Caco-2 (cell line): ENCODE results near the gene SEPTIN3. TPM values are rescaled to one million over a fixed set of nuclear protein-coding genes. Genes with fewer than 3 reads are reported as not detected.

Source experiments
- BruUV-seq: library from RNA; stranded (reverse); fragments of 400-500 nt; replicated peaks from 2 replicates; lab custom pipeline; 2021; lab: Mats Ljungman, UMichigan
- CTCF ChIA-PET: fragments of 300-600 bp; sonication (Branson Sonifier 250); formaldehyde crosslinking; loops from one replicate; lab custom pipeline; 2022; ENCODE audit warnings: antibody characterized with exemption; lab: Charles Lee
- POLR2A ChIA-PET: fragments of 300-600 bp; sonication (Branson Sonifier 250); formaldehyde crosslinking; loops from one replicate; lab custom pipeline; 2022; ENCODE audit warnings: antibody characterized with exemption; lab: Charles Lee
- DNase-seq, 2 experiments: peaks; one replicate each; pipeline versions ENCODE4 v3.0.0 to v3.0.0-alpha.2; 2020 to 2022
- H3K27me3 ChIP-seq: replicated peaks from 2 replicates; pipeline ENCODE4 v1.6.0; 2011; ENCODE audit warnings: low read length; ENCODE audit not compliant: control insufficient read depth, insufficient read depth
- H3K36me3 ChIP-seq: 2 replicates; pipeline ENCODE4 v1.5.1; 2011; ENCODE audit warnings: low read length; ENCODE audit not compliant: control insufficient read depth, insufficient read depth
- H3K4me1 ChIP-seq: fragments of 250-450 bp; sonication (Bioruptor Pico); 2 replicates; pipeline ENCODE4 v1.5.1; 2020; ENCODE audit warnings: mild to moderate bottlenecking
- H3K4me3 ChIP-seq: 2 replicates; pipeline ENCODE4 v1.5.1; 2011; ENCODE audit warnings: low read depth, mild to moderate bottlenecking, control low read depth, low read length
- H3K9me3 ChIP-seq: fragments of 250-450 bp; sonication (Bioruptor Pico); 2 replicates; pipeline ENCODE4 v1.5.1; 2020; ENCODE audit warnings: mild to moderate bottlenecking, moderate library complexity
- H3K27ac Mint-ChIP-seq: one replicate; pipeline ENCODE4 v1.8.0; 2022; ENCODE audit warnings: mixed read lengths; ENCODE audit not compliant: unreplicated experiment
- H3K27me3 Mint-ChIP-seq: one replicate; pipeline ENCODE4 v1.8.0; 2022; ENCODE audit warnings: mixed read lengths; ENCODE audit not compliant: insufficient read depth, unreplicated experiment
- H3K36me3 Mint-ChIP-seq: one replicate; pipeline ENCODE4 v1.8.0; 2022; ENCODE audit warnings: mild to moderate bottlenecking, mixed read lengths; ENCODE audit not compliant: insufficient read depth, unreplicated experiment
- H3K4me1 Mint-ChIP-seq: one replicate; pipeline ENCODE4 v1.8.0; 2022; ENCODE audit warnings: low read depth, mixed read lengths; ENCODE audit not compliant: unreplicated experiment
- H3K4me3 Mint-ChIP-seq: one replicate; pipeline ENCODE4 v1.8.0; 2022; ENCODE audit warnings: mild to moderate bottlenecking, moderate library complexity, mixed read lengths; ENCODE audit not compliant: unreplicated experiment
- H3K9me3 Mint-ChIP-seq: one replicate; pipeline ENCODE4 v1.8.0; 2022; ENCODE audit warnings: mixed read lengths; ENCODE audit not compliant: unreplicated experiment
- CTCF ChIP-seq, 2 experiments: fragments of 200-600 bp in 1 of 2; IDR thresholded peaks; 1 replicate in 1 of 2; 2 replicates in 1 of 2; pipeline versions ENCODE4 v1.5.1 to v1.8.0; 2011 to 2022; ENCODE audit warnings: antibody characterized with exemption in 1 of 2, control low read depth in 1 of 2, inconsistent platforms in 1 of 2, low read depth in 1 of 2, low read length in 1 of 2, mild to moderate bottlenecking in 1 of 2, moderate library complexity in 1 of 2; ENCODE audit not compliant: insufficient read depth in 1 of 2, severe bottlenecking in 1 of 2, unreplicated experiment in 1 of 2
- intact Hi-C: fragments of 100-400 bp; cut with micrococcal nuclease; formaldehyde crosslinking; loops from one replicate; pipeline ENCODE4 v1.10.0; 2022; ENCODE audit not compliant: unreplicated experiment
- total RNA-seq: library from RNA; stranded (reverse); gene quantifications from 2 replicates; pipeline ENCODE4 v1.2.3, GENCODE V29; 2022

The SEPTIN3 gene
- total RNA-seq, 1 experiment from 2014 or later = 2.2 TPM

GRCh38 chr22:41957941-41958556 lies 11.2 kb upstream of the SEPTIN3 start:
- no peaks in the 10 kb centered on the region for H3K27me3 ChIP-seq
- H3K4me1 ChIP-seq = no peaks in the 10 kb centered on the region
- no peaks in the 10 kb centered on the region for H3K9me3 ChIP-seq
- no TSS peak for BruUV-seq
- no peak overlapping the region for H3K27ac Mint-ChIP-seq
- TF ChIP-seq CTCF (IDR thresholded peaks at IDR 0.05; ENCODE audit: insufficient read depth in 1 of 2, low read depth in 1 of 2, low read length in 1 of 2, severe bottlenecking in 1 of 2, unreplicated experiment in 1 of 2) = no peak
- no peaks in the 10 kb centered on the region for H3K36me3 Mint-ChIP-seq
- H3K36me3 ChIP-seq = no peaks in the 10 kb centered on the region
- H3K4me3 Mint-ChIP-seq = no peak overlapping the region
- no peak for DNase-seq
- ChIA-PET CTCF (no interaction called here), POLR2A (no interaction called here)
- intact Hi-C loops = no loop called here
- H3K4me1 Mint-ChIP-seq = no peaks in the 10 kb centered on the region
- no peaks in the 10 kb centered on the region for H3K9me3 Mint-ChIP-seq
- no peak overlapping the region for H3K4me3 ChIP-seq
- H3K27me3 Mint-ChIP-seq = no peaks in the 10 kb centered on the region

DNA sequence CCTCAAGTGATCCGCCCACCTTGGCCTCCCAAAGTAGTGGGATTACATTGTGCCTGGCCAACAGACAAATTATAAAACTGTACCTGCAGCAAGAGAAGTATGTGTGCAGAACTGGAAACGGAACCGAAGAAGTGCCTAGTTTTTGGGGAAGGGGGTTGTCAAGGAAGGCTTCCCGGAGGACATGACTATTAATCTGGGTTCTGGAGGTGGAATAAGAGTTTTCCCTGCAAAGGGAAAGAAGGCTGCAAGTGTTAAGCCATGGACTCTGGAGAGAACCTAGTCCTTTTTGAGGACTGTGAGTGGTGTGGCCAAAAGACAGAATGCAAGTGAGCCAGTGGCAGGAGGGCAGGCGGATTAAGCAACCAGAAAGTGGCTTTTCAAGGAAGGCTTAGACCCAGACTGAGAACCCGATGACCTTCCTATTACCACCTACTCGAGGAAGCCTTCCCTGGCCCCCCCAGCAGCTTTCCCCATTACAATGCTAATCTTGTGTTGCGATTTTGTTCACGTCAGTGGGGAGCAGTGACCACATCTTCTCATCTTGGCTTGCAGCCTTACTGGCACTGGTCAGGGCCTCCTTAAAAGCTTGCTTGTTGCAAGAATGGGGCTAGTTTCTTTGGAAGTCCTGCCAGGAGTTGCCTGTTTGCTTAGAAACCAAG lies 5.7 kb upstream of the SEPTIN3 start:
- POLR2A ChIA-PET = no interaction called here
- no peaks in the 10 kb centered on the region for H3K4me1 ChIP-seq
- no peaks in the 10 kb centered on the region for H3K9me3 Mint-ChIP-seq
- no peak overlapping the region for H3K27ac Mint-ChIP-seq
- DNase-seq = no peak
- H3K36me3 Mint-ChIP-seq = no peaks in the 10 kb centered on the region
- no peaks in the 10 kb centered on the region for H3K36me3 ChIP-seq
- intact Hi-C loops = no loop called here
- H3K4me3 ChIP-seq = no peak overlapping the region
- no peaks in the 10 kb centered on the region for H3K4me1 Mint-ChIP-seq
- H3K27me3 Mint-ChIP-seq = no peaks in the 10 kb centered on the region
- BruUV-seq = no TSS peak
- no peaks in the 10 kb centered on the region for H3K27me3 ChIP-seq
- CTCF ChIA-PET = interaction anchor here (1.2 kb wide), 1 partner anchor 149 kb away, joined by 3 read pairs; no protein-coding TSS in a partner anchor
- H3K9me3 ChIP-seq = no peaks in the 10 kb centered on the region
- no peak overlapping the region for H3K4me3 Mint-ChIP-seq
- no peak for TF ChIP-seq CTCF (IDR thresholded peaks at IDR 0.05; ENCODE audit: insufficient read depth in 1 of 2, low read depth in 1 of 2, low read length in 1 of 2, severe bottlenecking in 1 of 2, unreplicated experiment in 1 of 2)

GRCh38 chr22:41964112-41964491 lies 5.1 kb upstream of the SEPTIN3 start:
- Mint-ChIP-seq H3K27ac (no peak overlapping the region), H3K4me3 (no peak overlapping the region), H3K36me3 (no peaks in the 10 kb centered on the region), H3K9me3 (no peaks in the 10 kb centered on the region), H3K4me1 (no peaks in the 10 kb centered on the region), H3K27me3 (no peaks in the 10 kb centered on the region)
- ChIA-PET CTCF (interaction anchor here (1.2 kb wide), 1 partner anchor 149 kb away, joined by 3 read pairs; no protein-coding TSS in a partner anchor), POLR2A (no interaction called here)
- no peak for DNase-seq
- Histone ChIP-seq H3K4me1 (no peaks in the 10 kb centered on the region), H3K4me3 (no peak overlapping the region), H3K9me3 (no peaks in the 10 kb centered on the region), H3K36me3 (no peaks in the 10 kb centered on the region), H3K27me3 (no peaks in the 10 kb centered on the region)
- intact Hi-C loops = no loop called here
- no TSS peak for BruUV-seq
- no peak for TF ChIP-seq CTCF (IDR thresholded peaks at IDR 0.05; ENCODE audit: insufficient read depth in 1 of 2, low read depth in 1 of 2, low read length in 1 of 2, severe bottlenecking in 1 of 2, unreplicated experiment in 1 of 2)
